HT1080 (cell line): ENCODE measurements around the gene DUSP10. TPM values are rescaled to one million over a fixed set of nuclear protein-coding genes. Genes with fewer than 3 reads are reported as not detected.

Experiments used
- DNase-seq: peaks from one replicate; pipeline ENCODE4 v3.0.0-alpha.2; 2015; ENCODE audit warnings: low read depth
- total RNA-seq: library from RNA; depleted of rRNA; stranded (reverse); fragments of >200 nt; shearing (Covaris generic); gene quantifications from 2 replicates; pipeline ENCODE4 v1.2.3, GENCODE V29; 2014

The DUSP10 gene
- total RNA-seq, 1 experiment from 2014 or later = 76.5 TPM

GRCh38 chr1:221696027-221696426, 45.9 kb downstream of the DUSP10 start:
- no peak for DNase-seq

- no peak for DNase-seq
Measured at GRCh38 chr1:221695301-221695700, 46.6 kb downstream of the DUSP10 start.

- no peak for DNase-seq
Measured at GRCh38 chr1:221694109-221694508, 47.8 kb downstream of the DUSP10 start.

GRCh38 chr1:221693087-221693486, 48.8 kb downstream of the DUSP10 start:
- DNase-seq = no peak

GRCh38 chr1:221692643-221693042, 49.2 kb downstream of the DUSP10 start:
- no peak for DNase-seq

GRCh38 chr1:221691261-221691660, 50.6 kb downstream of the DUSP10 start:
- DNase-seq = no peak

- no peak for DNase-seq
Measured at GRCh38 chr1:221690858-221691257, 51.0 kb downstream of the DUSP10 start.

GRCh38 chr1:221689138-221689537, 52.8 kb downstream of the DUSP10 start:
- DNase-seq = peak; percentile 90

GRCh38 chr1:221688488-221688843, 53.4 kb downstream of the DUSP10 start:
- no peak for DNase-seq

- no peak for DNase-seq
Measured at GRCh38 chr1:221687836-221688487, 53.9 kb downstream of the DUSP10 start.

GRCh38 chr1:221683681-221684080, 58.2 kb downstream of the DUSP10 start:
- DNase-seq = no peak

- no peak for DNase-seq
Measured at GRCh38 chr1:221680085-221680484, 61.8 kb downstream of the DUSP10 start.

- no peak for DNase-seq
Measured at GRCh38 chr1:221678014-221678413, 63.9 kb downstream of the DUSP10 start.

GRCh38 chr1:221675880-221676800, 65.7 kb downstream of the DUSP10 start:
- DNase-seq = no peak

GRCh38 chr1:221672965-221673364, 68.9 kb downstream of the DUSP10 start:
- no peak for DNase-seq

GRCh38 chr1:221672239-221672645, 69.6 kb downstream of the DUSP10 start:
- DNase-seq = peak; percentile 91

- DNase-seq = peak; percentile 77
Measured at GRCh38 chr1:221670081-221670480, 71.8 kb downstream of the DUSP10 start.

- no peak for DNase-seq
Measured at GRCh38 chr1:221669441-221669840, 72.4 kb downstream of the DUSP10 start.

GRCh38 chr1:221667504-221667903, 74.4 kb downstream of the DUSP10 start:
- peak; percentile 77 for DNase-seq

GRCh38 chr1:221664253-221664652, 77.6 kb downstream of the DUSP10 start:
- no peak for DNase-seq

GRCh38 chr1:221663321-221663720, 78.6 kb downstream of the DUSP10 start:
- no peak for DNase-seq

- no peak for DNase-seq
Measured at GRCh38 chr1:221655766-221656305, 86.1 kb downstream of the DUSP10 start.
